GM23248 (cell line): ENCODE data around the gene UNC5A. TPM values are rescaled to one million over a fixed set of nuclear protein-coding genes. Genes with fewer than 3 reads are reported as not detected.

Source experiments
- DNase-seq: peaks from one replicate; pipeline ENCODE4 v3.0.0-alpha.2; 2015
- H2AFZ ChIP-seq: fragments of 200-600 bp; sonication (generic); 2 replicates; pipeline ENCODE4 v1.6.1; 2016; ENCODE audit warnings: antibody characterized with exemption
- H3F3A ChIP-seq: fragments of 200-600 bp; sonication (generic); 2 replicates; pipeline ENCODE4 v1.6.1; 2016; ENCODE audit warnings: mild to moderate bottlenecking, antibody characterized with exemption, mixed run types; ENCODE audit not compliant: insufficient read depth
- H3K27ac ChIP-seq: fragments of 200-600 bp; sonication (generic); 2 replicates; pipeline ENCODE4 v1.5.1; 2016; ENCODE audit warnings: mild to moderate bottlenecking
- H3K27me3 ChIP-seq: fragments of 200-600 bp; sonication (generic); replicated peaks from 2 replicates; pipeline ENCODE4 v1.6.1; 2016; ENCODE audit warnings: mild to moderate bottlenecking; ENCODE audit not compliant: insufficient read depth
- H3K36me3 ChIP-seq: fragments of 200-600 bp; sonication (generic); 2 replicates; pipeline ENCODE4 v1.6.1; 2016; ENCODE audit warnings: low read depth, mild to moderate bottlenecking
- H3K4me1 ChIP-seq: fragments of 200-600 bp; sonication (generic); 2 replicates; pipeline ENCODE4 v1.6.1; 2016; ENCODE audit warnings: mild to moderate bottlenecking; ENCODE audit not compliant: insufficient read depth
- H3K4me2 ChIP-seq: fragments of 200-600 bp; sonication (generic); one replicate; pipeline ENCODE4 v1.6.1; 2016; ENCODE audit warnings: mild to moderate bottlenecking; ENCODE audit not compliant: unreplicated experiment
- H3K4me3 ChIP-seq: fragments of 200-600 bp; sonication (generic); 2 replicates; pipeline ENCODE4 v1.5.1; 2016; ENCODE audit warnings: mild to moderate bottlenecking
- H3K79me2 ChIP-seq: fragments of 200-600 bp; sonication (generic); 2 replicates; pipeline ENCODE4 v1.6.1; 2016; ENCODE audit warnings: mild to moderate bottlenecking; ENCODE audit not compliant: insufficient read depth
- H3K9ac ChIP-seq: fragments of 200-600 bp; sonication (generic); 2 replicates; pipeline ENCODE4 v1.6.1; 2016; ENCODE audit warnings: mild to moderate bottlenecking
- H3K9me2 ChIP-seq: fragments of 200-600 bp; sonication (generic); 2 replicates; pipeline ENCODE4 v1.6.1; 2016; ENCODE audit warnings: mixed run types, mild to moderate bottlenecking, moderate library complexity; ENCODE audit not compliant: insufficient read depth
- H3K9me3 ChIP-seq: fragments of 200-600 bp; sonication (generic); one replicate; pipeline ENCODE4 v1.6.1; 2017; ENCODE audit warnings: low read depth
- H4K20me1 ChIP-seq: fragments of 200-600 bp; sonication (generic); 2 replicates; pipeline ENCODE4 v1.6.0; 2016; ENCODE audit not compliant: insufficient read depth
- EZH2 ChIP-seq: fragments of 200-600 bp; sonication (generic); IDR thresholded peaks from 2 replicates; pipeline ENCODE4 v1.6.1; 2018; ENCODE audit warnings: antibody characterized with exemption, mild to moderate bottlenecking; ENCODE audit not compliant: insufficient read depth, poor library complexity, severe bottlenecking
- EZH2phosphoT487 ChIP-seq: fragments of 200-600 bp; sonication (generic); IDR thresholded peaks from 2 replicates; pipeline ENCODE4 v1.6.1; 2018; ENCODE audit warnings: antibody characterized with exemption, moderate library complexity, mild to moderate bottlenecking, low read depth; ENCODE audit not compliant: insufficient read depth
- WGBS, 2 experiments: methylation state at CpG; one replicate each; pipeline ENCODE4 v1.1.6; 2015 to 2017; ENCODE audit warnings: low lambda C conversion rate in 2 of 2, low coverage in 1 of 2; ENCODE audit errors: missing lambda C conversion rate in 2 of 2; 5-methylcytosine and 5-hydroxymethylcytosine counted together
- in situ Hi-C: fragments of 300-500 bp; cut with MboI; formaldehyde crosslinking; loops from 2 replicates; pipeline ENCODE4 v1.15.0; 2020
- polyA plus RNA-seq: library from polyadenylated mRNA; unstranded; fragments of >200 nt; fragmentation: Nextera tagmentation; extraction: Ambion mirVana; gene quantifications from 2 replicates; pipeline ENCODE4 v1.2.1, GENCODE V29; 2016
- total RNA-seq: library from RNA; depleted of rRNA; stranded (reverse); fragments of >200 nt; shearing (Covaris generic); gene quantifications from 2 replicates; pipeline ENCODE4 v1.2.3, GENCODE V29; 2014

Gene UNC5A
- total and polyA plus RNA-seq, 2 experiments from 2014 or later: not detected

- H3K27me3 ChIP-seq: 0 out of 2 replicates have a peak, but pooled peaks cover 10% of the 10 kb centered on the region
- no peaks in the 10 kb centered on the region for H3K9me3 ChIP-seq
- in situ Hi-C loops: no loop called here
- no peak overlapping the region for H3K4me2 ChIP-seq
- no peaks in the 10 kb centered on the region for H4K20me1 ChIP-seq
- no peak for DNase-seq
- WGBS, 2 experiments: 29% methylated on average over 8 of the region's 8 CpGs
- H3F3A ChIP-seq: no peaks in the 10 kb centered on the region
- H3K4me1 ChIP-seq: no peaks in the 10 kb centered on the region
- no peaks in the 10 kb centered on the region for H3K79me2 ChIP-seq
- TF ChIP-seq EZH2phosphoT487: no peak
- TF ChIP-seq EZH2: no peak
- no peaks in the 10 kb centered on the region for H3K36me3 ChIP-seq
- H3K27ac ChIP-seq: no peak overlapping the region
- no peaks in the 10 kb centered on the region for H3K9me2 ChIP-seq
- no peak overlapping the region for H2AFZ ChIP-seq
- H3K4me3 ChIP-seq: no peak overlapping the region
- no peak overlapping the region for H3K9ac ChIP-seq
Observed at GRCh38 chr5:176831425-176831824, 21.1 kb downstream of the UNC5A start.

GRCh38 chr5:176832162-176832561 is 21.8 kb downstream of the UNC5A start:
- no peaks in the 10 kb centered on the region for H3K9me3 ChIP-seq
- H3K4me3 ChIP-seq: no peak overlapping the region
- H3K79me2 ChIP-seq: no peaks in the 10 kb centered on the region
- no peaks in the 10 kb centered on the region for H4K20me1 ChIP-seq
- H3K36me3 ChIP-seq: no peaks in the 10 kb centered on the region
- in situ Hi-C loops: no loop called here
- H3K9ac ChIP-seq: no peak overlapping the region
- H3K4me1 ChIP-seq: no peaks in the 10 kb centered on the region
- no peak for DNase-seq
- no peaks in the 10 kb centered on the region for H3F3A ChIP-seq
- H2AFZ ChIP-seq: no peak overlapping the region
- H3K27ac ChIP-seq: no peak overlapping the region
- no peak for TF ChIP-seq EZH2
- TF ChIP-seq EZH2phosphoT487: no peak
- H3K9me2 ChIP-seq: no peaks in the 10 kb centered on the region
- H3K4me2 ChIP-seq: no peak overlapping the region
- 77 to 79% methylated on average over 6 of the region's 6 CpGs for WGBS, 2 experiments
- 0 out of 2 replicates have a peak, but pooled peaks cover 10% of the 10 kb centered on the region for H3K27me3 ChIP-seq

GRCh38 chr5:176833286-176833685 is 22.9 kb downstream of the UNC5A start:
- H2AFZ ChIP-seq: no peak overlapping the region
- H3K9ac ChIP-seq: no peak overlapping the region
- in situ Hi-C loops: no loop called here
- no peak overlapping the region for H3K4me2 ChIP-seq
- WGBS, 2 experiments: 44 to 53% methylated on average over 4 of the region's 4 CpGs
- no peaks in the 10 kb centered on the region for H3F3A ChIP-seq
- no peak overlapping the region for H3K27ac ChIP-seq
- H3K36me3 ChIP-seq: no peaks in the 10 kb centered on the region
- no peak overlapping the region for H3K4me3 ChIP-seq
- H4K20me1 ChIP-seq: no peaks in the 10 kb centered on the region
- DNase-seq: no peak
- no peaks in the 10 kb centered on the region for H3K9me2 ChIP-seq
- H3K27me3 ChIP-seq: 0 out of 2 replicates have a peak, but pooled peaks cover 10% of the 10 kb centered on the region
- TF ChIP-seq EZH2phosphoT487 (no peak), EZH2 (no peak)
- no peaks in the 10 kb centered on the region for H3K79me2 ChIP-seq
- H3K9me3 ChIP-seq: no peaks in the 10 kb centered on the region
- H3K4me1 ChIP-seq: no peaks in the 10 kb centered on the region

- H3K27me3 ChIP-seq: 0 out of 2 replicates have a peak, but pooled peaks cover 16% of the 10 kb centered on the region
- no peaks in the 10 kb centered on the region for H3K79me2 ChIP-seq
- DNase-seq: no peak
- no peak overlapping the region for H3K9ac ChIP-seq
- no peaks in the 10 kb centered on the region for H3F3A ChIP-seq
- TF ChIP-seq EZH2phosphoT487 (no peak), EZH2 (no peak)
- H3K9me2 ChIP-seq: no peaks in the 10 kb centered on the region
- H3K4me2 ChIP-seq: no peak overlapping the region
- H2AFZ ChIP-seq: no peak overlapping the region
- no peaks in the 10 kb centered on the region for H3K9me3 ChIP-seq
- in situ Hi-C loops: no loop called here
- no peaks in the 10 kb centered on the region for H4K20me1 ChIP-seq
- no peak overlapping the region for H3K27ac ChIP-seq
- H3K36me3 ChIP-seq: no peaks in the 10 kb centered on the region
- WGBS, 2 experiments: 9 to 13% methylated on average over 3 of the region's 3 CpGs
- H3K4me3 ChIP-seq: no peak overlapping the region
- no peaks in the 10 kb centered on the region for H3K4me1 ChIP-seq
Observed at GRCh38 chr5:176835918-176836317, 25.6 kb downstream of the UNC5A start.
